GM13976 (cell line): Measurements from ENCODE around the gene KATNIP.

Experiments
- DNase-seq: peaks from one replicate; pipeline ENCODE4 v3.0.0; 2012; ENCODE audit warnings: low spot score
- CTCF ChIP-seq: IDR thresholded peaks from 2 replicates; pipeline ENCODE4 v1.5.1; 2012; ENCODE audit warnings: borderline replicate concordance, mild to moderate bottlenecking; ENCODE audit not compliant: insufficient read depth; ENCODE audit errors: extremely low read depth, missing control alignments, control extremely low read depth
- in situ Hi-C: fragments of 300-500 bp; cut with MboI; formaldehyde crosslinking; loops from one replicate; pipeline ENCODE4 v1.12.0; 2022; ENCODE audit warnings: low sequenced_read_pairs, mixed read lengths, inconsistent platforms; ENCODE audit not compliant: unreplicated experiment

Gene KATNIP

GRCh38 chr16:27544671-27545070, 5.3 kb upstream of the KATNIP start:
- in situ Hi-C loops = no loop called here
- TF ChIP-seq CTCF = no peak
- DNase-seq = no peak

- DNase-seq = peak; percentile 42
- in situ Hi-C loops = no loop called here
These were observed 2.8 kb upstream of the KATNIP start for GRCh38 chr16:27547134-27547533.

GRCh38 chr16:27547851-27548250, 2.1 kb upstream of the KATNIP start:
- no peak for TF ChIP-seq CTCF
- no peak for DNase-seq
- in situ Hi-C loops = no loop called here

More at GRCh38 chr16:27547134-27547533, 2.8 kb upstream of the KATNIP start:
- TF ChIP-seq CTCF = no peak

- in situ Hi-C loops = no loop called here
- no peak for TF ChIP-seq CTCF
These were observed 539 bp upstream of the KATNIP start for GRCh38 chr16:27549464-27549745.

GRCh38 chr16:27550582-27550920, 607 bp downstream of the KATNIP start:
- TF ChIP-seq CTCF = no peak
- no peak for DNase-seq
- in situ Hi-C loops = no loop called here

More at GRCh38 chr16:27549464-27549745, 539 bp upstream of the KATNIP start:
- no peak for DNase-seq

- DNase-seq = no peak
- in situ Hi-C loops = no loop called here
- no peak for TF ChIP-seq CTCF
These were observed 1.1 kb downstream of the KATNIP start for GRCh38 chr16:27551036-27551435.

- in situ Hi-C loops = no loop called here
- DNase-seq = no peak
- no peak for TF ChIP-seq CTCF
These were observed 6.5 kb downstream of the KATNIP start for GRCh38 chr16:27556471-27556870.
